Hematopoietic multipotent progenitor cell treated with erythropoietin and hydrocortisone succinate and interleukin-3 and kit ligand, for 17 days (in vitro differentiated cells): ENCODE data around the gene FNIP1.
"Not testable (repeated sequence)": the region's sequence is repeated elsewhere in the genome, so short reads cannot be mapped to it uniquely, and the experiment has no call there.

ENCODE experiments used
- DNase-seq: peaks from one replicate; pipeline ENCODE4 v3.0.0-alpha.2; 2015; ENCODE audit warnings: low spot score

Gene FNIP1

GRCh38 chr5:131749723-131750470 is 46.9 kb downstream of the FNIP1 start:
- no peak for DNase-seq

GRCh38 chr5:131749138-131749537 is 47.7 kb downstream of the FNIP1 start:
- DNase-seq: peak; percentile 37

- DNase-seq: peak; percentile 66
Observed at GRCh38 chr5:131747180-131748105, 49.4 kb downstream of the FNIP1 start.

GRCh38 chr5:131746423-131746822 is 50.4 kb downstream of the FNIP1 start:
- no peak for DNase-seq

GRCh38 chr5:131745703-131746102 is 51.1 kb downstream of the FNIP1 start:
- DNase-seq: peak; percentile 33

GRCh38 chr5:131745155-131745554 is 51.7 kb downstream of the FNIP1 start:
- DNase-seq: no peak

- DNase-seq: no peak
Observed at GRCh38 chr5:131740477-131740876, 56.3 kb downstream of the FNIP1 start.

GRCh38 chr5:131735393-131735792 is 61.4 kb downstream of the FNIP1 start:
- DNase-seq: no peak

GRCh38 chr5:131734939-131735338 is 61.9 kb downstream of the FNIP1 start:
- DNase-seq: not testable (repeated sequence)

GRCh38 chr5:131729292-131729691 is 67.5 kb downstream of the FNIP1 start:
- not testable (repeated sequence) for DNase-seq

GRCh38 chr5:131724089-131724488 is 72.7 kb downstream of the FNIP1 start:
- not testable (repeated sequence) for DNase-seq

GRCh38 chr5:131720714-131721113 is 76.1 kb downstream of the FNIP1 start:
- DNase-seq: no peak

- DNase-seq: no peak
Observed at GRCh38 chr5:131719564-131719963, 77.3 kb downstream of the FNIP1 start.

- DNase-seq: no peak
Observed at GRCh38 chr5:131718487-131719014, 78.3 kb downstream of the FNIP1 start.

- DNase-seq: not testable (repeated sequence)
Observed at GRCh38 chr5:131717164-131717563, 79.7 kb downstream of the FNIP1 start.

GRCh38 chr5:131716650-131717049 is 80.2 kb downstream of the FNIP1 start:
- DNase-seq: no peak

- no peak for DNase-seq
Observed at GRCh38 chr5:131710391-131710790, 86.4 kb downstream of the FNIP1 start.

GRCh38 chr5:131709043-131709442 is 87.8 kb downstream of the FNIP1 start:
- DNase-seq: no peak

GRCh38 chr5:131706281-131706680 is 90.5 kb downstream of the FNIP1 start:
- DNase-seq: no peak

GRCh38 chr5:131694926-131695325 is 101.9 kb downstream of the FNIP1 start:
- DNase-seq: no peak

- DNase-seq: no peak
Observed at GRCh38 chr5:131693894-131694293, 102.9 kb downstream of the FNIP1 start.

GRCh38 chr5:131685516-131686171 is 111.2 kb downstream of the FNIP1 start:
- no peak for DNase-seq
